H1 (cell line): Measurements from ENCODE around the gene IL23A. TPM values are rescaled to one million over a fixed set of nuclear protein-coding genes. Genes with fewer than 3 reads are reported as not detected.

ENCODE experiments used
- CTCF ChIP-seq, 3 experiments: IDR thresholded peaks; 1 replicate in 2 of 3; 2 replicates in 1 of 3; pipeline versions ENCODE4 v1.5.1 to v1.6.1; 2011; ENCODE audit warnings: low read length in 3 of 3, mild to moderate bottlenecking in 3 of 3, inconsistent platforms in 2 of 3, low read depth in 1 of 3, moderate library complexity in 1 of 3; ENCODE audit not compliant: insufficient read depth in 1 of 3; ENCODE audit errors: control extremely low read depth in 1 of 3
- EGR1 ChIP-seq: IDR thresholded peaks from 2 replicates; pipeline ENCODE4 v1.6.1; 2011; ENCODE audit warnings: low read depth, low read length, borderline replicate concordance
- PHF8 ChIP-seq: fragments of 200-600 bp; sonication (generic); conservative IDR thresholded peaks from 2 replicates; pipeline ENCODE4 v1.7.1; 2012; ENCODE audit warnings: low read depth, mild to moderate bottlenecking, inconsistent platforms, low read length, moderate library complexity
- RFX5 ChIP-seq: IDR thresholded peaks from 2 replicates; pipeline ENCODE4 v1.6.1; 2011; ENCODE audit warnings: low read depth, low read length, improper control_type of control experiment, borderline replicate concordance
- SIX5 ChIP-seq: IDR thresholded peaks from 2 replicates; pipeline ENCODE4 v1.6.1; 2011; ENCODE audit warnings: mild to moderate bottlenecking, low read depth, low read length
- SP2 ChIP-seq: IDR thresholded peaks from 2 replicates; pipeline ENCODE4 v1.6.1; 2012; ENCODE audit warnings: mild to moderate bottlenecking, low read length, inconsistent platforms
- SP4 ChIP-seq: IDR thresholded peaks from 2 replicates; pipeline ENCODE4 v1.6.1; 2012; ENCODE audit warnings: low read length, inconsistent platforms
- TAF7 ChIP-seq: optimal IDR thresholded peaks from 2 replicates; pipeline ENCODE3; 2011; ENCODE audit warnings: low read depth, mild to moderate bottlenecking, inconsistent platforms, low read length, moderate library complexity, borderline replicate concordance
- polyA plus RNA-seq, 7 experiments: library from polyadenylated mRNA; depleted of rRNA in 3 of 7; stranded (reverse) in 5 of 7; unstranded in 2 of 7; fragments of >200 nt in 5 of 7; fragments of 200-250 nt in 2 of 7; gene quantifications; 1 replicate in 5 of 7; 2 replicates in 1 of 7; 4 replicates in 1 of 7; pipeline versions ENCODE4 v1.2.1 to v1.2.3, GENCODE V29; 2011 to 2013; ENCODE audit warnings: missing spikeins in 2 of 7, mixed read lengths in 2 of 7
- total RNA-seq: library from RNA; stranded (reverse); fragmentation: NEBNext Ultra II Directional; extraction: Animal tissue kit (Norgen Biotek cat#: 25700); gene quantifications from 2 replicates; pipeline ENCODE4 v1.2.1, GENCODE V29; 2021

Gene IL23A
- total and polyA plus RNA-seq, 2 of the 8 experiments (the other 6 are each of a cell fraction or from before 2014, with no cell fraction given): 2.3 to 3.6 TPM

- no peak for TF ChIP-seq RFX5
- TF ChIP-seq EGR1: no peak
- TF ChIP-seq CTCF (IDR thresholded peaks at IDR 0.05; ENCODE audit: control extremely low read depth in 1 of 3, insufficient read depth in 1 of 3, low read depth in 1 of 3, low read length in 3 of 3): peak; percentile 23 to 58 (median 28); a peak in 3 of 4 replicates
- TF ChIP-seq SP2: no peak
- TF ChIP-seq TAF7: peak; percentile 59
- TF ChIP-seq SIX5: no peak
- peak; percentile 71; the same call in 1 of the 2 replicates for TF ChIP-seq PHF8
- no peak for TF ChIP-seq SP4
- TF ChIP-seq, all 59 proteins: peak for 24
Measured at GRCh38 chr12:56333679-56334489, 4.8 kb upstream of the IL23A start, which contains the start of gene PAN2 (continued).
